ENCODE data around the gene SEPTIN3. TPM values are rescaled to one million over a fixed set of nuclear protein-coding genes. Genes with fewer than 3 reads are reported as not detected.
A peak's percentile ranks its signal among the peaks of the same experiment; 100 is the strongest.

SEPTIN3 gene
- total and polyA plus RNA-seq, 2 of the 8 experiments (the other 6 are each of a cell fraction or from before 2014, with no cell fraction given): 38.9 to 52.9 TPM

- ChIA-PET CTCF (ENCODE audit: partially characterized antibody) (interaction anchor here (0.9 to 2.3 kb wide), 5 partner anchors 10 to 136 kb away, joined by 3 to 14 read pairs (median 4); no protein-coding TSS in a partner anchor), POLR2A (ENCODE audit: partially characterized antibody) (interaction anchor here (0.5 to 1.4 kb wide), 3 partner anchors 9 to 394 kb away, joined by 3 to 5 read pairs (median 4); no protein-coding TSS in a partner anchor)
- no peak overlapping the region for H3K4ac ChIP-seq (replicated peaks; ENCODE audit: insufficient read length, low read depth, low read length)
- peaks cover 0 to 8% of the 10 kb centered on the region in 2 experiments for H4K20me1 ChIP-seq (replicated peaks in 1 of 2; ENCODE audit: control insufficient read depth in 1 of 2, insufficient read depth in 2 of 2, low read length in 2 of 2)
- H2AFZ ChIP-seq (ENCODE audit: low read length): peak overlapping the region; percentile 30; the same call in 1 of the 2 replicates
- 11% methylated on average over 17 of the region's 72 CpGs; no CpG with 5 or more reads in 1 of the 2 experiments for WGBS, 2 experiments (ENCODE audit: extremely low coverage in 1 of 2, insufficient coverage in 1 of 2, insufficient read length in 1 of 2, insufficient replicate concordance in 2 of 2, low coverage in 1 of 2, low lambda C conversion rate in 2 of 2, missing lambda C conversion rate in 1 of 2)
- peak overlapping the region; percentile 68 to 89 for H3K4me2 ChIP-seq (ENCODE audit: insufficient read depth in 1 of 2, low read depth in 2 of 2, low read length in 2 of 2)
- no peak overlapping the region for H4K5ac ChIP-seq (ENCODE audit: insufficient read length, low read depth, low read length)
- no peak for FAIRE-seq
- DNase-seq (ENCODE audit: low read depth in 1 of 2, low spot score in 2 of 2): peak in 1 of 2 experiments; percentile 79
- H3K4me3 ChIP-seq (ENCODE audit: extremely low read depth in 1 of 4, insufficient read depth in 2 of 4, low read depth in 3 of 4, low read length in 4 of 4): peak overlapping the region; percentile 34 to 83 (median 56)
- H3K79me2 ChIP-seq (ENCODE audit: control insufficient read depth in 1 of 2, insufficient read depth in 2 of 2, low read length in 2 of 2): peaks cover 0 to 5% of the 10 kb centered on the region in 2 experiments; a peak in 1 of 4 replicates
- no peak overlapping the region for H3K23ac ChIP-seq (ENCODE audit: insufficient read length)
- peaks cover 2% of the 10 kb centered on the region; the same call in 1 of the 2 replicates for H3K79me1 ChIP-seq (ENCODE audit: low read depth, low read length)
- no peak overlapping the region for H2BK5ac ChIP-seq (ENCODE audit: low read depth, low read length)
- peak overlapping the region; percentile 29; the same call in 1 of the 2 replicates for H4K8ac ChIP-seq (ENCODE audit: extremely low read depth, insufficient read depth, low read length)
- H3K14ac ChIP-seq (ENCODE audit: insufficient read length): no peak overlapping the region
- H3K27me3 ChIP-seq (replicated peaks in 1 of 4; ENCODE audit: control insufficient read depth in 3 of 4, extremely low read depth in 1 of 4, insufficient read depth in 3 of 4, low read length in 3 of 4): peaks cover 10 to 29% (median 26%) of the 10 kb centered on the region in 4 experiments
- H2BK20ac ChIP-seq (ENCODE audit: low read length): no peak overlapping the region
- H3K4me1 ChIP-seq (replicated peaks in 1 of 4; ENCODE audit: control insufficient read depth in 3 of 4, insufficient read depth in 4 of 4, low read length in 3 of 4): peaks cover 0 to 14% (median 10%) of the 10 kb centered on the region in 4 experiments; a peak in 6 of 7 replicates
- H3K23me2 ChIP-seq (ENCODE audit: low read depth, low read length): peaks cover 13% of the 10 kb centered on the region
- H3K9me3 ChIP-seq (ENCODE audit: insufficient read depth in 2 of 2, low read depth in 1 of 2, low read length in 1 of 2): no peaks in the 10 kb centered on the region
- H3K27ac ChIP-seq (ENCODE audit: low read depth, low read length): no peak overlapping the region
- H3K18ac ChIP-seq (ENCODE audit: extremely low read depth, low read length): no peak overlapping the region; the same call in 1 of the 2 replicates
- H3K9ac ChIP-seq (replicated peaks in 1 of 4; ENCODE audit: extremely low read depth in 1 of 4, low read depth in 3 of 4, low read length in 3 of 4): peak overlapping the region in 1 of 4 experiments; percentile 45; a peak in 1 of 7 replicates
- no peak overlapping the region for H2AK5ac ChIP-seq (ENCODE audit: low read depth, low read length)
- H4K91ac ChIP-seq (replicated peaks; ENCODE audit: insufficient read length, low read length): no peak overlapping the region
- H2BK15ac ChIP-seq (ENCODE audit: low read length): 0 out of 2 replicates have a peak overlapping the region, but pooled peaks have one; percentile 10
- H3K36me3 ChIP-seq (ENCODE audit: control insufficient read depth in 2 of 4, insufficient read depth in 4 of 4, low read length in 3 of 4): no peaks in the 10 kb centered on the region
- no peak overlapping the region for H3K56ac ChIP-seq (replicated peaks; ENCODE audit: insufficient read length, low read depth, low read length)
- H2BK120ac ChIP-seq (replicated peaks; ENCODE audit: low read depth, low read length): no peak overlapping the region
- H2BK12ac ChIP-seq (ENCODE audit: low read depth, low read length): peak overlapping the region; percentile 60; the same call in 1 of the 2 replicates
- TF ChIP-seq EP300 (IDR thresholded peaks at IDR 0.05; ENCODE audit: borderline replicate concordance in 1 of 2, low read depth in 2 of 2, low read length in 2 of 2) (0 out of 3 replicates have a peak, but pooled peaks of 1 of the 2 experiments have one; percentile 26), USF2 (IDR thresholded peaks at IDR 0.05; ENCODE audit: low read length) (peak; percentile 55), EZH2 (IDR thresholded peaks at IDR 0.05; ENCODE audit: low read depth, low read length, severe bottlenecking) (peak; percentile 36), BCL11A (IDR thresholded peaks at IDR 0.05; ENCODE audit: low read depth in 2 of 2, low read length in 2 of 2) (no peak), PHF8 (conservative IDR thresholded peaks at IDR 0.05; ENCODE audit: low read depth, low read length) (peak; percentile 35; the same call in 1 of the 2 replicates), CTBP2 (IDR thresholded peaks at IDR 0.05; ENCODE audit: borderline replicate concordance, insufficient read depth, insufficient read length, low read length) (no peak), HDAC6 (IDR thresholded peaks at IDR 0.05; ENCODE audit: low read depth, low read length) (no peak), KDM4A (IDR thresholded peaks at IDR 0.05; ENCODE audit: low read depth, low read length, severe bottlenecking) (peak; percentile 95)
Observed at GRCh38 chr22:41976070-41976901, 7.0 kb downstream of the SEPTIN3 start.
